Measurements from ENCODE around the gene P4HA3. TPM values are rescaled to one million over a fixed set of nuclear protein-coding genes. Genes with fewer than 3 reads are reported as not detected.

P4HA3 gene
- total and polyA plus RNA-seq, 9 of the 15 experiments (the other 6 are each of a cell fraction or from before 2014, with no cell fraction given): 0.01 to 0.03 TPM; not detected in 7

- ChIA-PET POLR2A (no interaction called here), CTCF (ENCODE audit: low intra/inter-chr PET ratio) (no interaction called here)
- no peak overlapping the region for H3K4me3 ChIP-seq
- H2AFZ ChIP-seq (ENCODE audit: low read depth, low read length): no peak overlapping the region
- no peak for FAIRE-seq
- H3K9ac ChIP-seq (ENCODE audit: insufficient read depth in 1 of 2, low read depth in 2 of 2, low read length in 2 of 2): no peak overlapping the region
- H3K4me1 ChIP-seq (replicated peaks in 1 of 2; ENCODE audit: control insufficient read depth in 2 of 2, insufficient read depth in 2 of 2, low read length in 2 of 2): no peaks in the 10 kb centered on the region
- H3K9me3 ChIP-seq (replicated peaks; ENCODE audit: control insufficient read depth, insufficient read depth, low read depth, low read length): no peaks in the 10 kb centered on the region
- in situ Hi-C loops (cut with MboI): no loop called here
- H3K9me1 ChIP-seq (ENCODE audit: control insufficient read depth, insufficient read depth, low read length): no peaks in the 10 kb centered on the region
- intact Hi-C loops (cut with micrococcal nuclease): no loop called here
- H3K36me3 ChIP-seq (ENCODE audit: control insufficient read depth, insufficient read depth, low read length): no peaks in the 10 kb centered on the region
- H3K27me3 ChIP-seq (ENCODE audit: control insufficient read depth in 2 of 2, insufficient read depth in 2 of 2, low read length in 2 of 2): peaks cover 0 to 1% of the 10 kb centered on the region in 2 experiments; a peak in 1 of 5 replicates
- no peak for DNase-seq (ENCODE audit: extremely low read depth in 1 of 4, low spot score in 3 of 4)
- no peak for ATAC-seq
- H4K20me1 ChIP-seq (replicated peaks; ENCODE audit: control insufficient read depth, insufficient read depth, low read length): no peaks in the 10 kb centered on the region
- 0% methylated on average over 2 of the region's 2 CpGs for WGBS (ENCODE audit: insufficient coverage, low coverage, missing lambda C conversion rate)
- H3K79me2 ChIP-seq (ENCODE audit: control insufficient read depth, insufficient read depth, low read length): no peaks in the 10 kb centered on the region
- TF ChIP-seq GATAD2B (IDR thresholded peaks at IDR 0.05; ENCODE audit: borderline replicate concordance) (no peak), RFX1 (IDR thresholded peaks at IDR 0.05) (peak; percentile 56)
- no peak overlapping the region for H3K27ac ChIP-seq (ENCODE audit: extremely low read depth, low read depth, low read length)
- no TSS peak for BruUV-seq (replicated peaks)
- no peak overlapping the region for H3K4me2 ChIP-seq (ENCODE audit: insufficient read depth, low read length)
Observed at GRCh38 chr11:74284466-74284865, 27.0 kb downstream of the P4HA3 start.

- H3K4me2 ChIP-seq (ENCODE audit: insufficient read depth, low read length): no peak overlapping the region
- intact Hi-C loops (cut with micrococcal nuclease) (no loop called here), in situ Hi-C loops (cut with MboI) (no loop called here)
- FAIRE-seq (no peak), DNase-seq (ENCODE audit: extremely low read depth in 1 of 4, low spot score in 3 of 4) (no peak), ATAC-seq (no peak)
- no peak overlapping the region for H2AFZ ChIP-seq (ENCODE audit: low read depth, low read length)
- H3K4me1 ChIP-seq (replicated peaks in 1 of 2; ENCODE audit: control insufficient read depth in 2 of 2, insufficient read depth in 2 of 2, low read length in 2 of 2): no peaks in the 10 kb centered on the region
- peaks cover 0 to 2% of the 10 kb centered on the region in 2 experiments; a peak in 1 of 5 replicates for H3K27me3 ChIP-seq (ENCODE audit: control insufficient read depth in 2 of 2, insufficient read depth in 2 of 2, low read length in 2 of 2)
- H3K9me3 ChIP-seq (replicated peaks; ENCODE audit: control insufficient read depth, insufficient read depth, low read depth, low read length): no peaks in the 10 kb centered on the region
- no peaks in the 10 kb centered on the region for H3K9me1 ChIP-seq (ENCODE audit: control insufficient read depth, insufficient read depth, low read length)
- ChIA-PET POLR2A (no interaction called here), CTCF (ENCODE audit: low intra/inter-chr PET ratio) (no interaction called here)
- TF ChIP-seq EHMT2 (IDR thresholded peaks at IDR 0.05): no peak
- no peak for TF ChIP-seq HINFP (tag; conservative IDR thresholded peaks at IDR 0.05; ENCODE audit: low read depth)
- TF ChIP-seq ZNF239 (CRISPR knock-in tag; IDR thresholded peaks at IDR 0.05): no peak
- TF ChIP-seq ZNF764 (CRISPR knock-in tag; IDR thresholded peaks at IDR 0.05; ENCODE audit: low read depth): no peak
- TF ChIP-seq BCL6 (CRISPR knock-in tag; IDR thresholded peaks at IDR 0.05): no peak
- TF ChIP-seq HES1 (IDR thresholded peaks at IDR 0.05; ENCODE audit: low read depth): no peak
- no peak for TF ChIP-seq WHSC1 (IDR thresholded peaks at IDR 0.05; ENCODE audit: low read length)
- peak; percentile 72 for TF ChIP-seq ZFP36 (IDR thresholded peaks at IDR 0.05; ENCODE audit: low read depth, low read length, partially characterized antibody)
- no TSS peak for BruUV-seq (replicated peaks)
- no peaks in the 10 kb centered on the region for H4K20me1 ChIP-seq (replicated peaks; ENCODE audit: control insufficient read depth, insufficient read depth, low read length)
- H3K4me3 ChIP-seq: no peak overlapping the region
- no peak overlapping the region for H3K27ac ChIP-seq (ENCODE audit: extremely low read depth, low read depth, low read length)
- 4% methylated on average over 3 of the region's 3 CpGs for WGBS (ENCODE audit: insufficient coverage, low coverage, missing lambda C conversion rate)
- H3K36me3 ChIP-seq (ENCODE audit: control insufficient read depth, insufficient read depth, low read length): no peaks in the 10 kb centered on the region
- H3K9ac ChIP-seq (ENCODE audit: insufficient read depth in 1 of 2, low read depth in 2 of 2, low read length in 2 of 2): no peak overlapping the region
- H3K79me2 ChIP-seq (ENCODE audit: control insufficient read depth, insufficient read depth, low read length): no peaks in the 10 kb centered on the region
Observed at GRCh38 chr11:74283580-74284180, 27.8 kb downstream of the P4HA3 start.
